ENCODE data around the gene GPC5.

GPC5 gene

DNA sequence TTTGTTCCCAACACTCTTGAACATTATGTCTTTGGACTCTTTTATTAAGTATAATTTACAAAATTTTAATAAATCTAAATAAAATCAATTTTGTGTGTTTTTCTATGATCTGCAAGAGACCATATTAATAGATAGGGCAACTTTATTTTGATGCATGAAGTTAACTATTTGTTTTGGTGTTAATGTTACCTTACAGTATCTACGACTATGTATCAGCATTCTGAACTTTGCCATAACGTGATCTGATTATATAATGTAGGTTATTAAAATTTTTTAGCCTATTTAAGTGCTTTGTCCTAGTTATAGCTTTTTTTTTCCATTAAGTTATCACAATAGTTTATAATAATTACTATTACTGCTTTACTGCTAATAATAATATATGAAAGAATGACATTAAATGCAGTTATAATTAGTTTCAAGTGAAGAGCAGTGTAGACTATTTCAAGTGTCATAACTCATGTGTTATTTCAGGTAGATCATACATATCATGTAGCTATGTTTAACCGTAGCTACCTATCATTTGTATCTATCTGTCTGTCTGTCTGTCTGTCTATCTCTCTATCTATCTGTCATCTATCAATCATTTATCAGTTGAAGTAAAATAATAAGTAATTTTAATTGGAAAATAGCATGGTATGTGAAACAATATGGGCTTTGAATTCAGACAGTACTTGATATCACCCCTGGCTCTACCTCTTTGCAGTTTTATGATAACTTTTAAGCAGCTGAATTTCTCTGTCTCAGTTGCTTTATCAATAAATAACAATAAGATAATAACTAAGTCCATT is 229.7 kb downstream of the GPC5 start:
- Histone ChIP-seq H3K9me3 (ENCODE audit: insufficient read depth, low read length) (no peaks in the 10 kb centered on the region), H4K20me1 (ENCODE audit: insufficient read depth, low read length) (no peaks in the 10 kb centered on the region), H3K79me2 (ENCODE audit: low read length) (no peaks in the 10 kb centered on the region), H3K9ac (ENCODE audit: low read length) (no peak overlapping the region), H3K27me3 (ENCODE audit: low read depth, low read length) (no peaks in the 10 kb centered on the region), H3K36me3 (replicated peaks; ENCODE audit: low read depth, low read length) (no peaks in the 10 kb centered on the region), H3K4me1 (ENCODE audit: low read length) (no peaks in the 10 kb centered on the region), H2AFZ (ENCODE audit: low read depth, low read length) (no peak overlapping the region), H3K4me3 (ENCODE audit: low read length) (no peak overlapping the region), H3K4me2 (ENCODE audit: low read length) (no peak overlapping the region), H3K27ac (ENCODE audit: low read length) (no peak overlapping the region)
- TF ChIP-seq EZH2phosphoT487 (IDR thresholded peaks at IDR 0.05; ENCODE audit: low read depth) (no peak), CTCF (IDR thresholded peaks at IDR 0.05; ENCODE audit: low read depth, low read length) (no peak)

GRCh38 chr13:91630946-91631345 is 232.5 kb downstream of the GPC5 start:
- H3K36me3 ChIP-seq (replicated peaks; ENCODE audit: low read depth, low read length), result no peaks in the 10 kb centered on the region
- no peak overlapping the region for H2AFZ ChIP-seq (ENCODE audit: low read depth, low read length)
- no peaks in the 10 kb centered on the region for H3K9me3 ChIP-seq (ENCODE audit: insufficient read depth, low read length)
- no peak overlapping the region for H3K9ac ChIP-seq (ENCODE audit: low read length)
- H3K79me2 ChIP-seq (ENCODE audit: low read length), result no peaks in the 10 kb centered on the region
- no peak overlapping the region for H3K4me2 ChIP-seq (ENCODE audit: low read length)
- H3K4me3 ChIP-seq (ENCODE audit: low read length), result no peak overlapping the region
- no peaks in the 10 kb centered on the region for H3K27me3 ChIP-seq (ENCODE audit: low read depth, low read length)
- no peak overlapping the region for H3K27ac ChIP-seq (ENCODE audit: low read length)
- no peaks in the 10 kb centered on the region for H4K20me1 ChIP-seq (ENCODE audit: insufficient read depth, low read length)
- TF ChIP-seq CTCF (IDR thresholded peaks at IDR 0.05; ENCODE audit: low read depth, low read length) (no peak), EZH2phosphoT487 (IDR thresholded peaks at IDR 0.05; ENCODE audit: low read depth) (no peak)
- H3K4me1 ChIP-seq (ENCODE audit: low read length), result no peaks in the 10 kb centered on the region

DNA sequence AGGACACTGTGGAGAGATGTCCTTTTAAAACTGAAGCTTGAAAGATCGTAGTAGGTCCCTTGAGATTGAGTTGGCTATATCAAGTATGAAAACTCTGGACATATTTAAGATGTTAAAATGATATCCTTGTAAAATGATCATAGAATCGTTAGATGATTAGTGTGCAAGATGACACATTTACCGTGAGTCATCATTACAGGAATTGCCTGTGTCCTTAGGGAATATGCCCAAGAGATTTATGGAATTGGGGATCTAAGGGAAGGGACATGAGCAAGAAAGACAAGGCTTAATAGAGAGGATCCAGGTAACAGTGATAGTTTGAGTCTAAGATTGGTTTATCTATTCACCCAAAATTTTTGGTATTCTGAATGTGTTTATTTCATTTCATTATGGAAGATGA is 233.7 kb downstream of the GPC5 start:
- H3K4me1 ChIP-seq (ENCODE audit: low read length), result no peaks in the 10 kb centered on the region
- no peak overlapping the region for H3K9ac ChIP-seq (ENCODE audit: low read length)
- H3K9me3 ChIP-seq (ENCODE audit: insufficient read depth, low read length), result no peaks in the 10 kb centered on the region
- no peaks in the 10 kb centered on the region for H4K20me1 ChIP-seq (ENCODE audit: insufficient read depth, low read length)
- no peaks in the 10 kb centered on the region for H3K36me3 ChIP-seq (replicated peaks; ENCODE audit: low read depth, low read length)
- no peak overlapping the region for H2AFZ ChIP-seq (ENCODE audit: low read depth, low read length)
- no peak overlapping the region for H3K4me2 ChIP-seq (ENCODE audit: low read length)
- TF ChIP-seq EZH2phosphoT487 (IDR thresholded peaks at IDR 0.05; ENCODE audit: low read depth) (no peak), CTCF (IDR thresholded peaks at IDR 0.05; ENCODE audit: low read depth, low read length) (no peak)
- H3K79me2 ChIP-seq (ENCODE audit: low read length), result no peaks in the 10 kb centered on the region
- H3K27ac ChIP-seq (ENCODE audit: low read length), result no peak overlapping the region
- no peaks in the 10 kb centered on the region for H3K27me3 ChIP-seq (ENCODE audit: low read depth, low read length)
- H3K4me3 ChIP-seq (ENCODE audit: low read length), result no peak overlapping the region

- Histone ChIP-seq H3K9me3 (ENCODE audit: insufficient read depth, low read length) (no peaks in the 10 kb centered on the region), H3K79me2 (ENCODE audit: low read length) (no peaks in the 10 kb centered on the region), H3K9ac (ENCODE audit: low read length) (no peak overlapping the region), H2AFZ (ENCODE audit: low read depth, low read length) (no peak overlapping the region), H3K4me2 (ENCODE audit: low read length) (no peak overlapping the region), H3K4me1 (ENCODE audit: low read length) (no peaks in the 10 kb centered on the region), H4K20me1 (ENCODE audit: insufficient read depth, low read length) (no peaks in the 10 kb centered on the region), H3K27ac (ENCODE audit: low read length) (no peak overlapping the region), H3K36me3 (replicated peaks; ENCODE audit: low read depth, low read length) (no peaks in the 10 kb centered on the region), H3K4me3 (ENCODE audit: low read length) (no peak overlapping the region), H3K27me3 (ENCODE audit: low read depth, low read length) (no peaks in the 10 kb centered on the region)
- TF ChIP-seq CTCF (IDR thresholded peaks at IDR 0.05; ENCODE audit: low read depth, low read length) (no peak), EZH2phosphoT487 (IDR thresholded peaks at IDR 0.05; ENCODE audit: low read depth) (no peak)
Measured at GRCh38 chr13:91639330-91639729, 240.9 kb downstream of the GPC5 start.

Measured in OCI-LY3 (cell line).